ENCODE results near the gene WWC2. TPM values are rescaled to one million over a fixed set of nuclear protein-coding genes. Genes with fewer than 3 reads are reported as not detected.

The WWC2 gene
- total and polyA plus RNA-seq, 2 donors (not counting 3 experiments of a cell fraction or from before 2014, with no cell fraction given): 12.9 to 52.2 TPM

GRCh38 chr4:183240581-183241321 is 141.7 kb downstream of the WWC2 start:
- H3K27ac ChIP-seq (ENCODE audit: insufficient read depth, low read depth, low read length): peak overlapping the region; percentile 18
- H4K20me1 ChIP-seq (replicated peaks; ENCODE audit: control insufficient read depth, extremely low read depth, insufficient read depth, low read length): no peaks in the 10 kb centered on the region
- FAIRE-seq: no peak
- no peaks in the 10 kb centered on the region for H3K79me2 ChIP-seq (ENCODE audit: control insufficient read depth, insufficient read depth, low read length)
- no peak overlapping the region for H3K4me2 ChIP-seq (ENCODE audit: insufficient read depth, low read length)
- peaks cover 10% of the 10 kb centered on the region for H3K4me1 ChIP-seq (ENCODE audit: control insufficient read depth, extremely low read depth, insufficient read depth, low read length)
- ChIA-PET CTCF (interaction anchor here (1.3 to 2.3 kb wide), 5 partner anchors 9 to 302 kb away, joined by 3 to 8 read pairs (median 6); partner anchors contain the start of gene WWC2), POLR2A (no interaction called here)
- no peak for TF ChIP-seq MAX (IDR thresholded peaks at IDR 0.05; ENCODE audit: insufficient read depth, insufficient read length)
- no peak for TF ChIP-seq CTCF (IDR thresholded peaks at IDR 0.05; ENCODE audit: extremely low read depth in 1 of 2, insufficient read depth in 1 of 2, low read depth in 1 of 2, low read length in 2 of 2)
- TF ChIP-seq POLR2AphosphoS5 (IDR thresholded peaks at IDR 0.05; ENCODE audit: insufficient read depth, low read depth, low read length): no peak
- no peak for TF ChIP-seq JUN (IDR thresholded peaks at IDR 0.05; ENCODE audit: borderline replicate concordance, insufficient read depth, insufficient read length, low read depth)
- intact Hi-C loops (cut with micrococcal nuclease) (no loop called here), dilution Hi-C loops (cut with MboI; ENCODE audit: extremely low pct_ligation_motif_present, low sequenced_read_pairs) (no loop called here)
- no TSS peak for BruUV-seq (replicated peaks)
- H3K36me3 ChIP-seq (ENCODE audit: control insufficient read depth in 2 of 2, extremely low read depth in 1 of 2, insufficient read depth in 2 of 2, low read length in 2 of 2): peaks cover 2 to 4% of the 10 kb centered on the region in 2 experiments
- H3K9me3 ChIP-seq (replicated peaks; ENCODE audit: control insufficient read depth, insufficient read depth, low read length): no peaks in the 10 kb centered on the region
- H3K4me3 ChIP-seq (replicated peaks in 1 of 3; ENCODE audit: insufficient read depth in 1 of 3, low read depth in 1 of 3, low read length in 3 of 3): no peak overlapping the region
- no peaks in the 10 kb centered on the region for H3K9me1 ChIP-seq (replicated peaks; ENCODE audit: control insufficient read depth, extremely low read depth, insufficient read depth, low read length)
- no peak for DNase-seq (ENCODE audit: low read depth, low spot score)
- no peak overlapping the region for H3K9ac ChIP-seq (replicated peaks; ENCODE audit: extremely low read depth, insufficient read depth, low read length)
- no peak overlapping the region for H2AFZ ChIP-seq (ENCODE audit: low read depth, low read length)
- H3K27me3 ChIP-seq (ENCODE audit: control insufficient read depth in 2 of 2, insufficient read depth in 2 of 2, low read length in 2 of 2): no peaks in the 10 kb centered on the region

Data from endothelial cell of umbilical vein (primary cell).